Adrenal gland (tissue), 5 donors: ENCODE measurements around the gene PDHX.

Experiments
- POLR2A ChIP-seq, 2 donors: fragments of 450-650 bp; IDR thresholded peaks; one replicate each; pipeline ENCODE4 v1.6.1; 2017; ENCODE audit warnings: antibody characterized with exemption in 2 of 2, mild to moderate bottlenecking in 2 of 2, moderate library complexity in 1 of 2
- TF ChIP-seq, protein P1 (sequence below), 6 experiments: fragments of 450-650 bp in 4 of 6; fragments of 200-600 bp in 2 of 6; sonication (generic) in 1 of 6; IDR thresholded peaks; 1 replicate in 5 of 6; 2 replicates in 1 of 6; pipeline versions ENCODE4 v1.5.1 to v1.8.0; 2016 to 2021; ENCODE audit warnings: antibody characterized with exemption in 6 of 6, mild to moderate bottlenecking in 2 of 6, moderate library complexity in 1 of 6
- donor health status: DM: no; HTN: no; CAD: no.

DNA sequence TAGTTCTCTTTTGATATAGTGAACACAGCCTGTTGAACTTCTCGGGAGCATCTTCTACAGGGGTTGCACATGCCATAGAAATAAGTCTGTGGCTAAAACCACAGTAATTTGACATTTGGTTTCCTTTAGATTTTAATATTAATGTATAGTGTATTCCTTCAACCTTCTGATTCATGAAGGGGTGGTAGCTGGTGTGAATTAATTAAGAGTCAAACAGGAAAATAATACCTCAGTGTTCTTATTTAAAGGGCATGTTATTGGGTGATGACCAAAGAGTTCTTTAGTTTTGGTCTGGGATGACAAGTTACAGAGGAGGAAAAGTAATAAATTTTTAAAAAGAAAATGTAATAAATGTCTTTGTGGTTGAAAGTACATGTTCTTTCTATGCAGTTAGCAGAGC lies 86.8 kb downstream of the PDHX start:
- TF ChIP-seq, protein P1, sequence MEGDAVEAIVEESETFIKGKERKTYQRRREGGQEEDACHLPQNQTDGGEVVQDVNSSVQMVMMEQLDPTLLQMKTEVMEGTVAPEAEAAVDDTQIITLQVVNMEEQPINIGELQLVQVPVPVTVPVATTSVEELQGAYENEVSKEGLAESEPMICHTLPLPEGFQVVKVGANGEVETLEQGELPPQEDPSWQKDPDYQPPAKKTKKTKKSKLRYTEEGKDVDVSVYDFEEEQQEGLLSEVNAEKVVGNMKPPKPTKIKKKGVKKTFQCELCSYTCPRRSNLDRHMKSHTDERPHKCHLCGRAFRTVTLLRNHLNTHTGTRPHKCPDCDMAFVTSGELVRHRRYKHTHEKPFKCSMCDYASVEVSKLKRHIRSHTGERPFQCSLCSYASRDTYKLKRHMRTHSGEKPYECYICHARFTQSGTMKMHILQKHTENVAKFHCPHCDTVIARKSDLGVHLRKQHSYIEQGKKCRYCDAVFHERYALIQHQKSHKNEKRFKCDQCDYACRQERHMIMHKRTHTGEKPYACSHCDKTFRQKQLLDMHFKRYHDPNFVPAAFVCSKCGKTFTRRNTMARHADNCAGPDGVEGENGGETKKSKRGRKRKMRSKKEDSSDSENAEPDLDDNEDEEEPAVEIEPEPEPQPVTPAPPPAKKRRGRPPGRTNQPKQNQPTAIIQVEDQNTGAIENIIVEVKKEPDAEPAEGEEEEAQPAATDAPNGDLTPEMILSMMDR (IDR thresholded peaks at IDR 0.05) = no peak
- no peak for TF ChIP-seq POLR2A (IDR thresholded peaks at IDR 0.05)
